HG03558 (cell line): ENCODE results near the gene IPO4.
"Not testable (repeated sequence)": the region's sequence is repeated elsewhere in the genome, so short reads cannot be mapped to it uniquely, and the experiment has no call there.

Experiments used
- ATAC-seq: cut with Tn5 transposase; IDR thresholded peaks from one replicate; pipeline ENCODE4 v1.9.1; 2021; ENCODE audit warnings: moderate number of reproducible peaks; ENCODE audit not compliant: unreplicated experiment; ENCODE audit errors: extremely low read depth

Gene IPO4, protein sequence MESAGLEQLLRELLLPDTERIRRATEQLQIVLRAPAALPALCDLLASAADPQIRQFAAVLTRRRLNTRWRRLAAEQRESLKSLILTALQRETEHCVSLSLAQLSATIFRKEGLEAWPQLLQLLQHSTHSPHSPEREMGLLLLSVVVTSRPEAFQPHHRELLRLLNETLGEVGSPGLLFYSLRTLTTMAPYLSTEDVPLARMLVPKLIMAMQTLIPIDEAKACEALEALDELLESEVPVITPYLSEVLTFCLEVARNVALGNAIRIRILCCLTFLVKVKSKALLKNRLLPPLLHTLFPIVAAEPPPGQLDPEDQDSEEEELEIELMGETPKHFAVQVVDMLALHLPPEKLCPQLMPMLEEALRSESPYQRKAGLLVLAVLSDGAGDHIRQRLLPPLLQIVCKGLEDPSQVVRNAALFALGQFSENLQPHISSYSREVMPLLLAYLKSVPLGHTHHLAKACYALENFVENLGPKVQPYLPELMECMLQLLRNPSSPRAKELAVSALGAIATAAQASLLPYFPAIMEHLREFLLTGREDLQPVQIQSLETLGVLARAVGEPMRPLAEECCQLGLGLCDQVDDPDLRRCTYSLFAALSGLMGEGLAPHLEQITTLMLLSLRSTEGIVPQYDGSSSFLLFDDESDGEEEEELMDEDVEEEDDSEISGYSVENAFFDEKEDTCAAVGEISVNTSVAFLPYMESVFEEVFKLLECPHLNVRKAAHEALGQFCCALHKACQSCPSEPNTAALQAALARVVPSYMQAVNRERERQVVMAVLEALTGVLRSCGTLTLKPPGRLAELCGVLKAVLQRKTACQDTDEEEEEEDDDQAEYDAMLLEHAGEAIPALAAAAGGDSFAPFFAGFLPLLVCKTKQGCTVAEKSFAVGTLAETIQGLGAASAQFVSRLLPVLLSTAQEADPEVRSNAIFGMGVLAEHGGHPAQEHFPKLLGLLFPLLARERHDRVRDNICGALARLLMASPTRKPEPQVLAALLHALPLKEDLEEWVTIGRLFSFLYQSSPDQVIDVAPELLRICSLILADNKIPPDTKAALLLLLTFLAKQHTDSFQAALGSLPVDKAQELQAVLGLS

GRCh38 chr14:24188251-24189058, at the start of gene IPO4:
TSS of gene IPO4 (minus strand) at chr14:24188816. CDS start at chr14:24188787, 29 bp downstream.
- ATAC-seq, result peak; percentile 60

- ATAC-seq, result no peak
These were observed 49.5 kb upstream of the IPO4 start for GRCh38 chr14:24238123-24238522.

DNA sequence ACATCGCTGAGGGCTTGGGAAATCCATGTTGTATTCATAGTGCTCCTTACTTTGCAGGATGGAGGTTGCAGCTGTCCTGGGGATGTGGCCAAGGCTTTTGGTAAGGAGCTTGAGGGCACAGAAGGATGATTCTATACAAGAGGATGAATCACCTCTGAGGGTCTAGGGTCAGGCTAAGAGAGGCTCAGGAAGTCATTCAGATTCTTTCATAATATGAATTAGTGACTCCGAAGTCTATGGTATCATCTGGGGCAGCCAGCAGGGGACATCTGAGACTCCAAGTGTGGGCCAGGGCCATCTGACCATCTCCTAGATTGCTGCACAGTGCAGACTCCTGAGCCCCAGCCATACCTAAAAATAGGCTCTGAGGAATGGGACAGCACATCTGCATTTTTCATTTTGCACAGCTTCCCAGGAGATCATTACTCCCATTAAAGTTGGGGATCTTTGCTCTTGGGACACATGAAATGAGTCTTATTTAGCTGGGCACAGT, 48.9 kb upstream of the IPO4 start:
- no peak for ATAC-seq

- ATAC-seq, result no peak
These were observed 48.3 kb upstream of the IPO4 start for GRCh38 chr14:24236689-24237462.

DNA sequence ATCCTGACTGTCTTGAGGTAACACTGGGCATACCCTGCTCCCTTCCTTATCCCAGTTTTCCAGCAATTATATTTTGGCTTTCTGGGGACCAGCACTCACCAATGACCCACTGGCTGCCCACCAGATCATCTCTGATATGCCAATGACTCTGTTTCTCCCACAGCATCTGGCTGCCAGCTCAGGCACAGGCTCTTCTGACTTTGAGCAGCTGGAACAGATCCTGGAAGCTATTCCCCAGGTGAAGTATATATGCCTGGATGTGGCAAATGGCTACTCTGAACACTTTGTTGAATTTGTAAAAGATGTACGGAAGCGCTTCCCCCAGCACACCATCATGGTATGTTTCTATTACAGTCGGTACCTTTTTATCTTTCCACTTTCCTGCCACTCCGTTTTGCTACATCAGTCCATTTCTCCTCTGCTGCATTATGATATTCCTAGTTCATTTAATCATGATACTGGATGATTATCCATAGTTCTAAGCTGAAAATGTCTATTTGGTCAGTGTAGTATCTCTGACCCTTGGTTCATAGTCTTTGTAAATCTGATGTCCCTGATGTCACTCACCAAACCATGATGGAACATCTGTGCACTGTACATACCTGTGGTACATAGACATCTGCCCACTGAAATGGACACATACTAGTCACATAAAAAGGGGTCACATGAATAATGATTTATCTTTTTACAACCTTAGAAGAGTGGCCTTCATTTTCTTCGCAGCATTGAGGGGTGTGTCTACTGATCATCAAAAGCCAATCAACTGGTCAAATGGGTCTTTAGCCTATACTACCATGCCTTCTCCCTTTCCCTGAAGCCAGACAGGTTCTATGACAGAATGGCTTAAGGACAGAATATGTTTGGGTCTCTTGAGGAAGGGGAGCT, 47.4 kb upstream of the IPO4 start:
- no peak for ATAC-seq

GRCh38 chr14:24234095-24235005, 45.7 kb upstream of the IPO4 start:
- ATAC-seq, result no peak

DNA sequence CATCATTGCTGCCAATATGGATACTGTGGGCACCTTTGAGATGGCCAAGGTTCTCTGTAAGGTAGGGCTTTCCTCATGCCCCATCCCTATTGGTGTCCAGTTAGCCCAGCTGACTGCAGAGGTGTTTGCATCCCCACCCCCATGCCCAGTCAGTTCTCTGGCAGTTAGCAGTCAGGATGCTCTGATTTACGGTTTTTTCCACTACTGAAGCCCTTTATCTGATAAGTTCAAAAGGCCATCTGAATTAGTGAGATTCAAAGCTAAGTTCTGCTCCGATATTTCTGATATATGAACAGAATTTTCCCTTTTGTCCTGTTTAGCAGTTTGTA, 44.9 kb upstream of the IPO4 start:
- no peak for ATAC-seq

- ATAC-seq, result peak; percentile 31
These were observed 44.3 kb upstream of the IPO4 start, which contains the start of gene GMPR2 for GRCh38 chr14:24232645-24233537. TSS of gene GMPR2 (plus strand) at chr14:24232929. CDS start at chr14:24233254, 325 bp downstream.

DNA sequence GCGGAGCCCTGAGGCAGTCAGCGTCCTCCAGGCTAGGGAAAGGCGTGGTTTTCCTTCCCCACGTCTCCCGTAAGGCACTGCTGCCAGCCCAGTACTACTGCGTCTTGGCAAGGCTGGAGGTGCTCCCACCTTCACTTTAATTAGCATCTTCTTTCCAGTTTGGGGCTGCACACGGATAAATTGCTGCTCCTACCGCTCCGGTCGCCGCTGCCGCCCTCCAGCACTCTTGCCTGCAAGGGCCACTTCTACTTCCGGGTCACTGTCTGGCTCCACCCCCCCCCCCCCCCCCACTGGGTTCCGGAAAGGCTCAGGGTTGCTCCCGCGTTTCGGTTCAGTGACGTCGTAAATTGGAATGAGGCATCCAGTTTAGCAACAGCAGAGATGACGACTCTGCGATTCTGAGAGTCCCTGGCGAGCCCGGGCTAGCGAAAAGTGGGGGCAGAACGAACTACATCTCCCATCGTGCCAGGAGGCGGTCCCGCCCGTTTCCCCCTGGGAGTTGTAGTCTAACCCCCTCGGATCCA, 43.6 kb upstream of the IPO4 start, which contains the start of gene NEDD8:
Gene NEDD8 (minus strand): TSS at position 247 of the 524 bp plus-strand sequence. CDS start 100 bp downstream, at position 147.
- ATAC-seq, result peak; percentile 65

DNA sequence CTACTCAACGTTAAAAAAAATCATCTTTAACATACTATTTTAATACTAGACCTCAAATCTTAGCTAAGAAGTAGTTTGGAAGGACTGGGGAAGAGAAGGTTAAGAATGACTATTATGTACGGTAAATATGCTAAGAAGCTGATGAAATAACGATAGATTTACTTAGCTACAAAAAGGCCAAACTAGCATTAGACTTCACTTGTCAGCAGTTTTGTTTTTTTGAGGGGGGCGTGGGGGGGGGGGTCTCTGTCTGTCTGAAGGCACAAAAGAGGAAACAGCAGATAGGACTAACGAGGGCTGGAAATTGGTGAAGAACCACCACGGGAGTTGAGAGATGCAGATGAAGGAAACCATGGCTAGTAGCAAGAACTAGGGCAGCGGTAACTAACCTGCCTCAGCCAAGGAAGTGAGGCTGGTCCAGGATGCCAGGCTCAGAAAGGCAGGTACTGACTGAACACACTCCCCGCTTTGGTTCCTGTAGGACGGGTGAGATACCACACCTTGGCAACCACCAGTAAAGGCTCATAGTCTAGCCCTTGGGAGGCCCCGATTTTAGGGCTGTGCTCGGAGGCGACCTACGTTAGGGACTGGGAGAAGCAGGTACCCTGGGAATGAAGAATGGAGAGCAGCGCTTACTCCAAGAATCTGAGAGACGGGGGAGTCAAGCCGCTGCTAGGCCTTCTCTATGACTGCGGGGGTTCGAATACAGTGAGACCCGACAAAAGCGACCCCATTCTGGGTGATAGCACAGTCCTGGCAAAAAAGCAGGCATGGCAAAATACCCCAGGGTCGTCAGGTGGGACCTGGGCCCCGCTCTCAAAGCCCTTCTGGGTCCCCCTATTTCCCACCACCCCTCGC, 42.9 kb upstream of the IPO4 start:
- ATAC-seq, result no peak

DNA sequence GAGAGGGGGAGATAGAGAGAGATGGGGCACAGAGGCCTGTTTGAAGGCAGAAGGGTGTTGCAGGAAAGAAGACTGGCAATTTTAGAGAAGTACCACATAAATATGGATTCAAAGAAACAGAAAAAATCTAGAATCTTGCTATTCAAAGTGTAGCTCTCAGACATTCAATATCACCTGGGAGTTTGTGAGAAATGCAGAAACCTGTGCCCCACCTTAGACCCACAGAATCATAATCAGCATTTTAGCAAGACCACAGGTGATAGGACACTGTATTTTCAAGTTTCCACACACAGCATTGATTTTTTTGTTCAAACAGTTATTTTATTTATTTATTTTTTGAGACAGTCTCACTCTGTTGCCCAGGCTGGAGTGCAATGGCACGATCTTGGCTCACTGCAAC, 40.3 kb upstream of the IPO4 start:
- no peak for ATAC-seq

DNA sequence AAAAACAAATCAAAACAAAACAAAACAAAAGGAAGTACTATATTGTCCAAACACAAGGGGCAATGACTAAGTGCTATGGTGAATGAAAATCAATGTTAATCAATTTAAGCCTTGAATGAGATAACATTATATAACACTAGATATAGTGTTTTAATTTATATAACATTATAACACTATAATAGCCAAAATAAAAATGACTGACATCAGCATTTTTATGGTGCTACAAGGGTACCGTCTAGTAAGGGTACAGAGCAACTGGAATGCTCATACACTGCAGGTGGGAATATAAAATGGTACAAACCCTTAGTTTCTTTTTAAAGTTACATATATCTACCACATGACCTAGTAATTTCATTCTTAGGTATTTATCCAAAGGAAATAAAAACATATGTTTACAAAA, 37.9 kb upstream of the IPO4 start:
- ATAC-seq, result no peak

- ATAC-seq, result no peak
These were observed 36.0 kb upstream of the IPO4 start for GRCh38 chr14:24224618-24225071.

- not testable (repeated sequence) for ATAC-seq
These were observed 34.4 kb upstream of the IPO4 start for GRCh38 chr14:24222987-24223386.

DNA sequence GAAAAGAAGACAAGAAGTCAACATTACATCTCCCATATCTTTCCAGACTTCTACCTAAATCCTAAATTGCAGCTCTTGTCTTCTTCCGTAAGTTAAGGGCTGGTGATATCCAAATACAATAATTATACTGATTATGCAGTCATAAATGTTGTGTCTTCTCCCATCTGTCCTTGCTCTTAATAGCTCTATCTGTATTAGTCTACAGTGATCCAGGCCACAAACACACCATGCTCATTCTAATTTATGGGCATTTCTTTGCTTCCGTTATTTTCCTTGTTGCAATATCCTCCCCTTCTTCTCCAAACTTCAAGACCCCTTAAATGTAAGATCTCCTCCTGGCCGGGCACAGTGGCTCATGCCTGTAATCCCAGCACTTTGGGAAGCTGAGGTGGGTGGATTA, 30.9 kb upstream of the IPO4 start:
- no peak for ATAC-seq
